Neural cell (in vitro differentiated cells): ENCODE measurements around the gene SLC12A8. TPM values are rescaled to one million over a fixed set of nuclear protein-coding genes. Genes with fewer than 3 reads are reported as not detected.

Source experiments
- H2AFZ ChIP-seq: fragments of 200-600, 300-800 bp; sonication (generic), shearing (Covaris generic); 2 replicates; pipeline ENCODE4 v1.6.0; 2014; ENCODE audit warnings: low read depth, mild to moderate bottlenecking, antibody characterized with exemption, low read length, moderate library complexity
- H3F3A ChIP-seq: fragments of 200-600 bp; shearing (Covaris generic); 2 replicates; pipeline ENCODE4 v1.6.1; 2016; ENCODE audit warnings: mild to moderate bottlenecking, moderate library complexity, mixed read lengths, antibody characterized with exemption, low read length; ENCODE audit not compliant: insufficient read depth, poor library complexity, severe bottlenecking
- H3K27ac ChIP-seq: fragments of 200-600, 300-800 bp; sonication (generic), shearing (Covaris generic); 2 replicates; pipeline ENCODE4 v1.5.1; 2014; ENCODE audit warnings: mild to moderate bottlenecking, low read length, moderate library complexity
- H3K27me3 ChIP-seq: fragments of 300-800, 200-600 bp; sonication (generic), shearing (Covaris generic); 2 replicates; pipeline ENCODE4 v1.6.0; 2014; ENCODE audit warnings: mild to moderate bottlenecking, low read depth, low read length, moderate library complexity; ENCODE audit not compliant: insufficient read depth
- H3K36me3 ChIP-seq: fragments of 300-800, 200-600 bp; sonication (generic), shearing (Covaris generic); 2 replicates; pipeline ENCODE4 v1.5.1; 2014; ENCODE audit warnings: mild to moderate bottlenecking, antibody characterized with exemption, low read length, moderate library complexity; ENCODE audit not compliant: insufficient read depth
- H3K4me2 ChIP-seq: fragments of 300-800, 200-600 bp; sonication (generic), shearing (Covaris generic); 2 replicates; pipeline ENCODE4 v1.6.0; 2014; ENCODE audit warnings: mild to moderate bottlenecking, low read length
- H3K4me3 ChIP-seq: fragments of 300-800, 200-600 bp; sonication (generic), shearing (Covaris generic); 2 replicates; pipeline ENCODE4 v1.5.1; 2014; ENCODE audit warnings: mild to moderate bottlenecking, low read length, moderate library complexity
- H3K79me2 ChIP-seq: fragments of 200-600 bp; shearing (Covaris generic); replicated peaks from 2 replicates; pipeline ENCODE4 v1.6.0; 2014; ENCODE audit warnings: mild to moderate bottlenecking, low read length, moderate library complexity; ENCODE audit not compliant: insufficient read depth
- H3K9ac ChIP-seq: fragments of 300-800, 200-600 bp; sonication (generic), shearing (Covaris generic); 2 replicates; pipeline ENCODE4 v1.6.1; 2016; ENCODE audit warnings: mild to moderate bottlenecking, low read length, mixed read lengths
- H3K9me2 ChIP-seq: fragments of 200-600 bp; shearing (Covaris generic); 2 replicates; pipeline ENCODE4 v1.6.1; 2016; ENCODE audit warnings: mild to moderate bottlenecking, low read length, mixed read lengths; ENCODE audit not compliant: insufficient read depth
- H3K9me3 ChIP-seq: fragments of 200-600, 300-800 bp; sonication (generic), shearing (Covaris generic); 2 replicates; pipeline ENCODE4 v1.6.1; 2016; ENCODE audit warnings: mild to moderate bottlenecking, mixed run types, low read length, moderate library complexity, mixed read lengths
- H4K20me1 ChIP-seq: fragments of 200-600 bp; shearing (Covaris generic); 2 replicates; pipeline ENCODE4 v1.6.1; 2016; ENCODE audit warnings: mild to moderate bottlenecking, mixed run types; ENCODE audit not compliant: insufficient read depth
- CTCF ChIP-seq: fragments of 450-650 bp; IDR thresholded peaks from 2 replicates; pipeline ENCODE4 v1.5.1; 2014; ENCODE audit warnings: antibody characterized with exemption, mild to moderate bottlenecking, moderate library complexity; ENCODE audit not compliant: poor library complexity, severe bottlenecking
- EP300 ChIP-seq: fragments of 450-650 bp; conservative IDR thresholded peaks from 2 replicates; pipeline ENCODE4 v1.6.1; 2014; ENCODE audit warnings: antibody characterized with exemption, mild to moderate bottlenecking, moderate library complexity; ENCODE audit not compliant: poor library complexity, severe bottlenecking
- EZH2 ChIP-seq: fragments of 200-600, 300-800 bp; shearing (Covaris generic), sonication (generic); IDR thresholded peaks from 2 replicates; pipeline ENCODE4 v1.6.1; 2014; ENCODE audit warnings: antibody characterized with exemption, low read length, borderline replicate concordance, mild to moderate bottlenecking; ENCODE audit not compliant: insufficient read depth, poor library complexity, severe bottlenecking
- MXI1 ChIP-seq: fragments of 450-650 bp; conservative IDR thresholded peaks from 2 replicates; pipeline ENCODE4 v1.6.1; 2014; ENCODE audit warnings: antibody characterized with exemption, mild to moderate bottlenecking; ENCODE audit not compliant: poor library complexity, severe bottlenecking
- POLR2AphosphoS5 ChIP-seq: IDR thresholded peaks from 2 replicates; pipeline ENCODE4 v1.6.1; 2012
- RAD21 ChIP-seq: fragments of 450-650 bp; conservative IDR thresholded peaks from 2 replicates; pipeline ENCODE4 v1.6.1; 2014; ENCODE audit warnings: antibody characterized with exemption, mild to moderate bottlenecking, moderate library complexity
- SMC3 ChIP-seq: fragments of 450-650 bp; conservative IDR thresholded peaks from 2 replicates; pipeline ENCODE4 v1.6.1; 2014; ENCODE audit warnings: antibody characterized with exemption, mild to moderate bottlenecking, moderate library complexity; ENCODE audit not compliant: poor library complexity
- TAF1 ChIP-seq: IDR thresholded peaks from 2 replicates; pipeline ENCODE4 v1.6.1; 2012; ENCODE audit warnings: low read depth
- polyA plus RNA-seq: library from polyadenylated mRNA; depleted of rRNA; stranded (reverse); fragments of >200 nt; gene quantifications from 2 replicates; pipeline ENCODE4 v1.2.3, GENCODE V29; 2014
- small RNA-seq, 3 experiments: library from RNA; depleted of rRNA; stranded (forward); fragments of <200 nt; gene quantifications; one replicate each; pipeline ENCODE3, GENCODE V24; 2012
- TF ChIP-seq, protein P1 (sequence below): IDR thresholded peaks from 2 replicates; pipeline ENCODE4 v1.6.1; 2012; ENCODE audit warnings: borderline replicate concordance

Gene SLC12A8
- polyA plus RNA-seq, 1 donor from 2014 or later, result 4.6 TPM

DNA sequence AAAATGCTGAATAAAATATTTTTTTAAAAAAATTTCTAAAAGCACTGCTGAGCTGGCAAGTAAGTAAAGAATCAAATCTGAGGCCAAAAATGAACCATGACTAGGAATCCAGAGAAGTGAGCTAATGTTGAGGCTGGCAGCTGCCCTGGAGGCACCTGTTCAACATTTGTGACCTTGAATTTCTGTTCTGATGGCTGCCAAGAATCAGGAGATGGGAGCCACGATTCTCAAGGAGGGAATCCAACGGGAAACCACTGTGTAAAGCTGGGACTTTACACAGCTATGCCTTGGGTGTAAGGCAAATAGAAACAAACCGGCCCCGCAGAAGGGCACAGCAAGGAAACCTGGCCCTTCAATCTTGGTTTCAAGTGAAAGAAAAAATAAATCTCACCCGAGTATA lies 179.4 kb downstream of the SLC12A8 start:
- H3K27me3 ChIP-seq, result no peaks in the 10 kb centered on the region
- no peaks in the 10 kb centered on the region for H3K36me3 ChIP-seq
- H4K20me1 ChIP-seq, result no peaks in the 10 kb centered on the region
- H3F3A ChIP-seq, result no peaks in the 10 kb centered on the region
- H3K27ac ChIP-seq, result no peak overlapping the region
- no peak overlapping the region for H3K4me3 ChIP-seq
- H3K9ac ChIP-seq, result no peak overlapping the region
- no peaks in the 10 kb centered on the region for H3K9me3 ChIP-seq
- H3K9me2 ChIP-seq, result no peaks in the 10 kb centered on the region
- H3K4me2 ChIP-seq, result no peak overlapping the region
- H2AFZ ChIP-seq, result no peak overlapping the region
- H3K79me2 ChIP-seq, result no peaks in the 10 kb centered on the region
- TF ChIP-seq SMC3 (no peak), POLR2AphosphoS5 (no peak), MXI1 (no peak), EZH2 (no peak), CTCF (no peak), EP300 (no peak), RAD21 (no peak)

DNA sequence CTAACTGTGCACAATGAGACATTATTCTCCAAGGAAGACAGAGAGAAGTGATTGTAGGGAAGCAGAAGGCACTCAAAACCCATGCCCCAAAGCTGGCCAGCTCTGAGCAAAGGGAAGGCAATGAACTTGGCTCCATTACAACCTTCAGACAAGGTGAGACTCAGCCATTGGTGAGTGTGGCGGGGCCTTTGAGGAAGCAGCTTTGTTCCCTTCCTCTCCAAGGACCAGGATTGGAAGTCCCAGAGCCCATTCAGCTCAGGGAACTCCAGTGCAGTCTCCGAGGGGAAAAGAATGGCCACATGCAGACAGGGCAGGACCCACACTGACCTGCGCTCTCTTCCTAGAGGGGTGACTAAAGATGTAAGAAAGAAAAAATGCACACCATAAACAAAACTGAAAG lies 179.9 kb downstream of the SLC12A8 start:
- H2AFZ ChIP-seq, result no peak overlapping the region
- no peaks in the 10 kb centered on the region for H3K9me3 ChIP-seq
- no peaks in the 10 kb centered on the region for H3K36me3 ChIP-seq
- no peaks in the 10 kb centered on the region for H3K27me3 ChIP-seq
- no peaks in the 10 kb centered on the region for H3F3A ChIP-seq
- H3K79me2 ChIP-seq, result no peaks in the 10 kb centered on the region
- H4K20me1 ChIP-seq, result no peaks in the 10 kb centered on the region
- no peaks in the 10 kb centered on the region for H3K9me2 ChIP-seq
- H3K4me3 ChIP-seq, result no peak overlapping the region
- H3K9ac ChIP-seq, result no peak overlapping the region
- H3K27ac ChIP-seq, result no peak overlapping the region
- TF ChIP-seq MXI1 (no peak), CTCF (no peak), POLR2AphosphoS5 (no peak), TAF1 (no peak), SMC3 (no peak), EP300 (no peak), EZH2 (no peak), RAD21 (no peak)
- TF ChIP-seq, protein P1, sequence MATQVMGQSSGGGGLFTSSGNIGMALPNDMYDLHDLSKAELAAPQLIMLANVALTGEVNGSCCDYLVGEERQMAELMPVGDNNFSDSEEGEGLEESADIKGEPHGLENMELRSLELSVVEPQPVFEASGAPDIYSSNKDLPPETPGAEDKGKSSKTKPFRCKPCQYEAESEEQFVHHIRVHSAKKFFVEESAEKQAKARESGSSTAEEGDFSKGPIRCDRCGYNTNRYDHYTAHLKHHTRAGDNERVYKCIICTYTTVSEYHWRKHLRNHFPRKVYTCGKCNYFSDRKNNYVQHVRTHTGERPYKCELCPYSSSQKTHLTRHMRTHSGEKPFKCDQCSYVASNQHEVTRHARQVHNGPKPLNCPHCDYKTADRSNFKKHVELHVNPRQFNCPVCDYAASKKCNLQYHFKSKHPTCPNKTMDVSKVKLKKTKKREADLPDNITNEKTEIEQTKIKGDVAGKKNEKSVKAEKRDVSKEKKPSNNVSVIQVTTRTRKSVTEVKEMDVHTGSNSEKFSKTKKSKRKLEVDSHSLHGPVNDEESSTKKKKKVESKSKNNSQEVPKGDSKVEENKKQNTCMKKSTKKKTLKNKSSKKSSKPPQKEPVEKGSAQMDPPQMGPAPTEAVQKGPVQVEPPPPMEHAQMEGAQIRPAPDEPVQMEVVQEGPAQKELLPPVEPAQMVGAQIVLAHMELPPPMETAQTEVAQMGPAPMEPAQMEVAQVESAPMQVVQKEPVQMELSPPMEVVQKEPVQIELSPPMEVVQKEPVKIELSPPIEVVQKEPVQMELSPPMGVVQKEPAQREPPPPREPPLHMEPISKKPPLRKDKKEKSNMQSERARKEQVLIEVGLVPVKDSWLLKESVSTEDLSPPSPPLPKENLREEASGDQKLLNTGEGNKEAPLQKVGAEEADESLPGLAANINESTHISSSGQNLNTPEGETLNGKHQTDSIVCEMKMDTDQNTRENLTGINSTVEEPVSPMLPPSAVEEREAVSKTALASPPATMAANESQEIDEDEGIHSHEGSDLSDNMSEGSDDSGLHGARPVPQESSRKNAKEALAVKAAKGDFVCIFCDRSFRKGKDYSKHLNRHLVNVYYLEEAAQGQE, result no peak
- H3K4me2 ChIP-seq, result no peak overlapping the region

Small RNAs within 50 kb of the gene (small RNA-seq; reads per million reads assigned to genes)
- gene MIR5092, result 0 reads per million in 3 experiments
- 0 reads per million in 3 experiments for gene RNA5SP137
- gene RNU6-230P, result 0 reads per million in 3 experiments

Other genes with a start within 250 kb of the SLC12A8 start
- gene HEG1, start 156.8 kb downstream of the SLC12A8 start, polyA plus RNA-seq, result 0.14 and 0.48 TPM in 2 replicates
- 16.2 and 16.9 TPM in 2 replicates for gene ZNF148, start 162.6 kb upstream of the SLC12A8 start, polyA plus RNA-seq